Mesothelial cell of epicardium (in vitro differentiated cells): ENCODE measurements around the gene IER5. TPM values are rescaled to one million over a fixed set of nuclear protein-coding genes. Genes with fewer than 3 reads are reported as not detected.
A peak's percentile ranks its signal among the peaks of the same experiment; 100 is the strongest.

ENCODE experiments used
- DNase-seq, 2 experiments: peaks; one replicate each; pipeline ENCODE4 v3.0.0; 2021; ENCODE audit warnings: low spot score in 2 of 2; ENCODE audit not compliant: unreplicated experiment in 2 of 2
- H3K27ac Mint-ChIP-seq: 2 replicates; pipeline ENCODE4 v1.8.0; 2021; ENCODE audit warnings: mixed read lengths
- H3K27me3 Mint-ChIP-seq: 2 replicates; pipeline ENCODE4 v1.8.0; 2021; ENCODE audit warnings: low read depth, mixed read lengths
- H3K36me3 Mint-ChIP-seq: 2 replicates; pipeline ENCODE4 v1.8.0; 2021; ENCODE audit warnings: mixed read lengths
- H3K4me1 Mint-ChIP-seq: 2 replicates; pipeline ENCODE4 v1.8.0; 2021; ENCODE audit warnings: mixed read lengths
- H3K4me3 Mint-ChIP-seq: 2 replicates; pipeline ENCODE4 v1.8.0; 2021; ENCODE audit warnings: mild to moderate bottlenecking, moderate library complexity, mixed read lengths
- H3K9me3 Mint-ChIP-seq: 2 replicates; pipeline ENCODE4 v1.8.0; 2021; ENCODE audit warnings: mixed read lengths
- total RNA-seq: library from RNA; stranded (reverse); gene quantifications from 3 replicates; pipeline ENCODE4 v1.2.1, GENCODE V29; 2021
- TF ChIP-seq, protein P1 (sequence below): fragments of 200-600 bp; sonication (generic); IDR thresholded peaks from one replicate; pipeline ENCODE4 v1.5.0; 2021; ENCODE audit warnings: antibody characterized with exemption; ENCODE audit not compliant: unreplicated experiment

Gene IER5
- total RNA-seq, 1 donor from 2014 or later, result 14.1 TPM

DNA sequence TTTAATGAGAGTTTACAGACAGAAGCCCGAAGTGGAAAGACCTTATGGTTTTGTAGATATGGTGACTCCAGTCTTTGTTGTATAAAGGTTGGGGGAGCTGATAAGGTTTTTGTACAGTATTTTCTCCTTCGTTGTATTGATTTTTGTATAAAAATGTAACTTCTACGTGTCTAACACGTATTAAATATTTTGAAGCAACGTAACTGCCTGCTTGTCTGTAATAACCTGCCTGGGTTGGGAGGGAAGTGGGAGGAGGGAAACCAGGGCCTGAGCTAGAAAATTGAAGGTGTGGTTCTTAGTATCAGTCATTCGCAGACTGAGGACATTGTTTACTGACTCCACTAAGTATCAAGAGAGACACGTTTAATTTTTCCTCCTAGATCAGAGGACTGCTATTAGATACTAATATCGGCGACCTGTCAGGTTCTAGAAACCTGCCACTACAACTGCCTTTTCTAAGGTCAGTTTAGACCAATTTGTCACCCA lies 2.2 kb downstream of the IER5 start:
- TF ChIP-seq, protein P1, sequence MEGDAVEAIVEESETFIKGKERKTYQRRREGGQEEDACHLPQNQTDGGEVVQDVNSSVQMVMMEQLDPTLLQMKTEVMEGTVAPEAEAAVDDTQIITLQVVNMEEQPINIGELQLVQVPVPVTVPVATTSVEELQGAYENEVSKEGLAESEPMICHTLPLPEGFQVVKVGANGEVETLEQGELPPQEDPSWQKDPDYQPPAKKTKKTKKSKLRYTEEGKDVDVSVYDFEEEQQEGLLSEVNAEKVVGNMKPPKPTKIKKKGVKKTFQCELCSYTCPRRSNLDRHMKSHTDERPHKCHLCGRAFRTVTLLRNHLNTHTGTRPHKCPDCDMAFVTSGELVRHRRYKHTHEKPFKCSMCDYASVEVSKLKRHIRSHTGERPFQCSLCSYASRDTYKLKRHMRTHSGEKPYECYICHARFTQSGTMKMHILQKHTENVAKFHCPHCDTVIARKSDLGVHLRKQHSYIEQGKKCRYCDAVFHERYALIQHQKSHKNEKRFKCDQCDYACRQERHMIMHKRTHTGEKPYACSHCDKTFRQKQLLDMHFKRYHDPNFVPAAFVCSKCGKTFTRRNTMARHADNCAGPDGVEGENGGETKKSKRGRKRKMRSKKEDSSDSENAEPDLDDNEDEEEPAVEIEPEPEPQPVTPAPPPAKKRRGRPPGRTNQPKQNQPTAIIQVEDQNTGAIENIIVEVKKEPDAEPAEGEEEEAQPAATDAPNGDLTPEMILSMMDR, result no peak
- no peaks in the 10 kb centered on the region for H3K9me3 Mint-ChIP-seq
- peaks cover 1% of the 10 kb centered on the region for H3K36me3 Mint-ChIP-seq
- peak overlapping the region; percentile 93 for H3K27ac Mint-ChIP-seq
- peaks cover 46% of the 10 kb centered on the region for H3K4me1 Mint-ChIP-seq
- no peaks in the 10 kb centered on the region for H3K27me3 Mint-ChIP-seq
- DNase-seq, result no peak
- H3K4me3 Mint-ChIP-seq, result peak overlapping the region; percentile 89

DNA sequence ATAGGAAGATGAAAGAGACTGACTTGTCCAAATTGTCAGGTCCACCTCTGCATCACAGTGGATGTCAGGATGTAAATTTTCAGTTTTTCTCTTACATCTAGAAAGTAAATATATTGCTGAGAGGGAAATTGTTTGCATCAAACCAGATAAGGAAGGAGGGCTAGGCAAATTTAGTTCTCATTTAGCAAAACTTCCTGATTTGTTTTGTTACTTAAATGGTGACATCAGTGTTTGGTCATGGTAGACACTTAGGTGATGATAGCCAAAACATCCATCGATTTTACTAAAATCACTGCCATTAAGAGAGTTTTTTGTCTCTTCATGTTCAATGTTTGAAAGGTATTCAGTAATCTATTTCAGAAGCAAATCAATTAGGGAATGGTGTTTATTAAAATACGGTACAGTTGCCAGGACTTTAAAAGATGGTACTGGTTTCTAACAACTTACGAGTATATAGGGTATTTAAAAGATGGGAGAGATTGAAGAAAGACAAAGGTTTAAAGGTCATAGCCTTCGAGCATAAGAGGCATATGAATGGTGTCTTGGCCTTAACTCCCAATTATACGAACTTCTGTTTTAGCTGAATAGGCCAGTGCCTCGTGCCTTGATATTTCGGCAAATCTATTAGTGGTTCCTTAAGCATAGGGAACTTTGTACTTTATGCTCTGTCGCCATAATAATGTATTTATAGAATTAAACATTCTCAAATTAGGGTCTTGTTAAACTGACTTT lies 3.0 kb downstream of the IER5 start:
- H3K9me3 Mint-ChIP-seq, result no peaks in the 10 kb centered on the region
- no peaks in the 10 kb centered on the region for H3K27me3 Mint-ChIP-seq
- no peak overlapping the region for H3K27ac Mint-ChIP-seq
- no peak overlapping the region for H3K4me3 Mint-ChIP-seq
- peaks cover 1% of the 10 kb centered on the region for H3K36me3 Mint-ChIP-seq
- DNase-seq, result no peak
- TF ChIP-seq, protein P1, result no peak
- peaks cover 53% of the 10 kb centered on the region for H3K4me1 Mint-ChIP-seq

DNA sequence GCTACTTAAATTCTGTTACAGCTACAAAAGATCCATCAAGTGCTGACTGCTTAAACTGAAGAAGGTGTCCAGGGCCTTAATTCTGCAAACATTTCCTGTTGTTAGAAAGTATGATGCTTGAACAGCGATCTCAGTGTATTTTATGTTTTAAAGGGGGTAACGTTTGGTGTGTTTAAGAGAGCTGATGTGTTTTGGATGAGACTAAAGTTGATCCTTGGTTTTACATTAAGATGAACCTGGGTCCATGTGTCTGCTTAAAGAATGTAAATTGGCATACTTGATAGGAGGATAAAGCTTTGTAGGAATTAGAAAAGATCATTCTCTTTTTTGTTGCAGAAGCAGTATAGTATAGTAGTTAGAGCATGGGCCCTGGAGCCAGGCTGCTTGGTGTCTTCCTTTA lies 3.6 kb downstream of the IER5 start:
- H3K4me3 Mint-ChIP-seq, result no peak overlapping the region
- H3K27ac Mint-ChIP-seq, result no peak overlapping the region
- H3K4me1 Mint-ChIP-seq, result peaks cover 59% of the 10 kb centered on the region
- no peaks in the 10 kb centered on the region for H3K27me3 Mint-ChIP-seq
- DNase-seq, result no peak
- peaks cover 1% of the 10 kb centered on the region for H3K36me3 Mint-ChIP-seq
- TF ChIP-seq, protein P1, result no peak
- H3K9me3 Mint-ChIP-seq, result no peaks in the 10 kb centered on the region

DNA sequence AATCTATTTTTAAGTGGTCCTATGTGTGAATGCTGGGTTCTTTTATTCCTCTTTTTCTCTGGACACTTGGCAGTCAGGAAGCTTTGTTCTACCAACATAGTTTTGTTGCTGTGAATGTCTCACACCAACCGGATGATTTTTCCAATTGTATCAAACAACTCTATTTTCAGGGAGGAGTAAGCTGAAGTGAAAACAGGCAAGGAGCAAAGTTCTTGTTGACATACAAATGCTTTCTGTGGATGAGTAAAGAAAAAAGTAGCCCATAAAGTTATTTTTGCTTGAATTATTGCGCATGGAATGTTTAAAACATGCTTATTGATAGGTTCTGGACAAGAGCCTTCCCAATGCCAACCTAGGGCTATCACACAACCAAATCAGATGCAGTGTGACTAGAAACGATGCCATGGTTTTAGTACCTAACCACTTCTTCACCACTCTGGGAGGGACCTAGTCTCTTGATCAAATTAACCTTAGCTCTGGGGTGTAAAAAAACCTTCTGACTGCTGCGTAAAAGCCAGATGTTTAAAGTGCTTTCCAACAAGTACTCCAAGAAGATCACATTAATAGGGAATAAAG lies 4.5 kb downstream of the IER5 start:
- H3K27ac Mint-ChIP-seq, result no peak overlapping the region
- DNase-seq, result no peak
- H3K9me3 Mint-ChIP-seq, result no peaks in the 10 kb centered on the region
- peaks cover 65% of the 10 kb centered on the region for H3K4me1 Mint-ChIP-seq
- TF ChIP-seq, protein P1, result no peak
- no peaks in the 10 kb centered on the region for H3K27me3 Mint-ChIP-seq
- no peak overlapping the region for H3K4me3 Mint-ChIP-seq
- H3K36me3 Mint-ChIP-seq, result peaks cover 1% of the 10 kb centered on the region

DNA sequence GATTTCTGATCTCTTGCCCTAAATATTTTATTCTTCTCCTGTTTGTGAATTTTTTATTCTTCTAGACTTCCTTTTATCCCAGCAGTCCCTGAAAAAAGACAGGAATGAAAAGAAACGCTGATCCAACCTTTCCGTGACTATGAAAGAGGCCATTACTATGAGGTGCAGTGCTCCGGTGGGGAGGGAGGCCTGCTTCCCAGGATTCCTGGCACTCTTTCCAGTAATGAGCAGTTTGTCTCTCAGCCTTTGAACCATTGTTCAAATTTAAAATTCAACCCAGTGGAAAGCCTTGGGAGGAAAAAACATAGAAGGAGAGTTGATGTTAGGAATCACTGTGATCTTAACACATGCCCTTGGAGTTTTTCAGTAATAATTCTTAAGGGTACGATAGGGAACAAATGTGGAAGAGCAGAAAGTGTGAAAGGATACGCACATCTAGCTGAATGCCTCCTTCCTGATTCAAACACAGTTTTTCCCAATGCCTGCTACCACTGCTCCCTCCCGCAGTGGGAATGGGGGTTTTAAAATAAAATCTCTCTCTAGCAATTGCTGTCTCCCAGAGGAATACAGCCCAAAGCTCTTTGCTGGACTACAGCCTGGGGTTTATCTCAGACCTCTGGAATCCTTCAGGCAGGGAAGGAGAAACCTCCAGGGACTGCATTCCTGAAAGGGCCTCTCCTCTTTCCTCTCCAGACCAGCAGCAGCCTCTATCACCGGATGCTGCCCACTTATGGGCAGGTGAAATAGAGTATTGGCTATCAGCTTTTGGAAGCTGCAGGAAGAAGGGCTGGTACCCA lies 6.1 kb downstream of the IER5 start:
- peak in 1 of 2 experiments; percentile 54 for DNase-seq
- Mint-ChIP-seq H3K4me1 (peaks cover 78% of the 10 kb centered on the region), H3K27ac (peak overlapping the region; percentile 94), H3K27me3 (no peaks in the 10 kb centered on the region), H3K9me3 (no peaks in the 10 kb centered on the region), H3K4me3 (peak overlapping the region; percentile 23), H3K36me3 (peaks cover 1% of the 10 kb centered on the region)
- TF ChIP-seq, protein P1, result no peak
